SK-N-MC (cell line): ENCODE results near the gene SLC13A4.

Experiments used
- DNase-seq: peaks from one replicate; pipeline ENCODE4 v3.0.0-alpha.2; 2011; ENCODE audit warnings: low read depth, low spot score
- H3K27ac ChIP-seq: fragments of 200-600 bp; sonication (generic); 2 replicates; pipeline ENCODE4 v1.5.1; 2016; ENCODE audit warnings: mixed run types
- H3K36me3 ChIP-seq: fragments of 200-600 bp; sonication (generic); 2 replicates; pipeline ENCODE4 v1.6.1; 2017; ENCODE audit warnings: antibody characterized with exemption, low read length, mixed read lengths; ENCODE audit not compliant: insufficient read depth
- H3K4me3 ChIP-seq: fragments of 200-600 bp; sonication (generic); 2 replicates; pipeline ENCODE4 v1.5.1; 2016
- H3K9ac ChIP-seq: fragments of 200-600 bp; sonication (generic); 2 replicates; pipeline ENCODE4 v1.8.0; 2017; ENCODE audit warnings: mixed run types, mixed read lengths; ENCODE audit not compliant: insufficient read length
- H3K9me3 ChIP-seq: fragments of 200-600 bp; sonication (generic); 2 replicates; pipeline ENCODE4 v1.6.1; 2017; ENCODE audit warnings: low read depth, mild to moderate bottlenecking, antibody characterized with exemption, low read length, moderate library complexity, mixed read lengths
- EZH2 ChIP-seq: fragments of 200-600 bp; sonication (generic); IDR thresholded peaks from one replicate; pipeline ENCODE4 v1.6.1; 2017; ENCODE audit warnings: antibody characterized with exemption
- FOXP2 ChIP-seq: optimal IDR thresholded peaks from 2 replicates; pipeline ENCODE3; 2011; ENCODE audit warnings: mild to moderate bottlenecking, moderate library complexity; ENCODE audit not compliant: insufficient read depth; ENCODE audit errors: extremely low read length, control extremely low read depth
- POLR2AphosphoS5 ChIP-seq: IDR thresholded peaks from 2 replicates; pipeline ENCODE4 v1.6.1; 2012; ENCODE audit warnings: mild to moderate bottlenecking, low read depth, low read length, borderline replicate concordance

The SLC13A4 gene

GRCh38 chr7:135757719-135758411 is 29.9 kb upstream of the SLC13A4 start:
- no peak for TF ChIP-seq EZH2
- TF ChIP-seq POLR2AphosphoS5 = no peak
- TF ChIP-seq FOXP2 = no peak
- peak overlapping the region; percentile 9 for H3K4me3 ChIP-seq
- no peaks in the 10 kb centered on the region for H3K36me3 ChIP-seq
- peak overlapping the region; percentile 61 for H3K27ac ChIP-seq
- no peaks in the 10 kb centered on the region for H3K9me3 ChIP-seq
- DNase-seq = no peak
- peak overlapping the region; percentile 15 for H3K9ac ChIP-seq

GRCh38 chr7:135756191-135756590 is 28.2 kb upstream of the SLC13A4 start:
- H3K27ac ChIP-seq = no peak overlapping the region
- H3K9ac ChIP-seq = no peak overlapping the region
- TF ChIP-seq EZH2 (no peak), FOXP2 (no peak), POLR2AphosphoS5 (no peak)
- no peaks in the 10 kb centered on the region for H3K36me3 ChIP-seq
- no peak for DNase-seq
- H3K4me3 ChIP-seq = no peak overlapping the region
- no peaks in the 10 kb centered on the region for H3K9me3 ChIP-seq

GRCh38 chr7:135755351-135755753 is 27.4 kb upstream of the SLC13A4 start:
- no peak overlapping the region for H3K4me3 ChIP-seq
- no peak overlapping the region for H3K9ac ChIP-seq
- H3K36me3 ChIP-seq = no peaks in the 10 kb centered on the region
- DNase-seq = no peak
- H3K27ac ChIP-seq = no peak overlapping the region
- TF ChIP-seq POLR2AphosphoS5 (no peak), EZH2 (no peak), FOXP2 (no peak)
- H3K9me3 ChIP-seq = no peaks in the 10 kb centered on the region

DNA sequence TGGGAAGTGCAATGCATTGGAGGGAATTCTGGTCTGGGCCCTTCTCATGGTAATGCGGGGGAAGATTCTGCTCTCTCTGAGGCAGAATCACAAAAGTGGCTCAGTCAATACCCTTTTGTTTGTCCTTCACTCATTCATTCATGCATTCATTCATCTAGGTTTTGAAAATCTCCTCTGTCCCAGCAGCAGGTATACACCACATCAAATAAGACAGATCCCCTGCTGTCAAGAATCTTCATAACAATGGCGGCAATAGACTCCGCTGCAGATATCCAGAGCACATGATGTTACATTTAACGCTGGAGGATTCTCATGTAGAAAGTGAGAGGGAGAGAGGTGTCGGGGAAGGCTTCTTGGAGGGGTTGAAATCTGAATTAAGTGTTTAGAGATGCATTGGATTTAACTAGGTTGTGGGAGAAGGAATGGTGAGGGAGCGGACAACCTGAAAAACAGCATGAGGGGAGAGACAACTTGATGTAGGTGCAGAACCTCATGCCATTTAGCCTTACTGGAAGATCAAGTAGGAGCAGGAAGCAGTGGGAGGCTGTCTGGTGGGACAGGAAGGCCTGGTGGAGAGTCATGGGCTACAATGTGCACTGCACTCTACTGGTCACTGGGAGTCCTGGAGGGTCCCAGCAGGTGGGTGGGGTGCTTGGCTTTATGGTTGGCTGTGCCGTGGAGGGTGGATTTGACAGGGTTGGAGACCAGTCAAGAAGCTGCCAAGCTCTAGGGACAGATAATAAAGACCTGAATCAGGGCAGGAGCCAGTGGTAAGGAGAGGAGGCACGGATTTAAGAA is 25.8 kb upstream of the SLC13A4 start:
- no peak for DNase-seq
- H3K27ac ChIP-seq = no peak overlapping the region
- H3K9me3 ChIP-seq = no peaks in the 10 kb centered on the region
- no peak overlapping the region for H3K9ac ChIP-seq
- TF ChIP-seq EZH2 (no peak), POLR2AphosphoS5 (no peak), FOXP2 (no peak)
- no peak overlapping the region for H3K4me3 ChIP-seq
- no peaks in the 10 kb centered on the region for H3K36me3 ChIP-seq

DNA sequence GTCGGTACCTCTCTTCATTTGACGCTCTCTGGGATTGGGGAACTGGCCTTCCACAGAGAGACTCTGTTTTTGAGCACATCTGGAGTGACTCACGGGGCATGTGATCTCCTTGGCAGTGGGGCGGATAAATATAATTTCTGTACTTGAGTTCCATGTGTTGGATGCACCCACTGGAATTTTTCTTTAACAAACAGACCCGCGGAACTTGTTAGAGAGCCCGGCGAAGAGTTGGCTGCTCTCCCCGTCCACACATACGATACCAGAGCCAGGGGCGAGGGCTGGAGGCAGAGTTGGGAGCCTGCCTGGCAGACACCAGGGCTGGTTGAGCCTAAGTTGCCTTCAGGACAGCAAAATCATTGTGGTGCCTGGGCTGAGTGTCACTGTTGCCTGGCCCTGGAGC is 20.8 kb upstream of the SLC13A4 start, which contains the start of gene FAM180A:
FAM180A (minus strand) TSS at position 44 of the 400 bp plus-strand sequence. CDS start 233 bp downstream, outside the sequence.
- Histone ChIP-seq H3K4me3 (no peak within 1 kb of the TSS), H3K9ac (no peak within 1 kb of the TSS), H3K36me3 (no peaks in the 10 kb centered on the region), H3K27ac (no peak within 1 kb of the TSS), H3K9me3 (no peaks in the 10 kb centered on the region)
- TF ChIP-seq POLR2AphosphoS5 (no peak), EZH2 (no peak), FOXP2 (no peak)
- no peak for DNase-seq

- TF ChIP-seq FOXP2 = no peak
- no peak for TF ChIP-seq POLR2AphosphoS5
- Histone ChIP-seq H3K9me3 (no peaks in the 10 kb centered on the region), H3K36me3 (no peaks in the 10 kb centered on the region), H3K27ac (no peak overlapping the region), H3K9ac (no peak overlapping the region), H3K4me3 (no peak overlapping the region)
- DNase-seq = no peak
Observed at GRCh38 chr7:135747366-135747765, 19.4 kb upstream of the SLC13A4 start.

DNA sequence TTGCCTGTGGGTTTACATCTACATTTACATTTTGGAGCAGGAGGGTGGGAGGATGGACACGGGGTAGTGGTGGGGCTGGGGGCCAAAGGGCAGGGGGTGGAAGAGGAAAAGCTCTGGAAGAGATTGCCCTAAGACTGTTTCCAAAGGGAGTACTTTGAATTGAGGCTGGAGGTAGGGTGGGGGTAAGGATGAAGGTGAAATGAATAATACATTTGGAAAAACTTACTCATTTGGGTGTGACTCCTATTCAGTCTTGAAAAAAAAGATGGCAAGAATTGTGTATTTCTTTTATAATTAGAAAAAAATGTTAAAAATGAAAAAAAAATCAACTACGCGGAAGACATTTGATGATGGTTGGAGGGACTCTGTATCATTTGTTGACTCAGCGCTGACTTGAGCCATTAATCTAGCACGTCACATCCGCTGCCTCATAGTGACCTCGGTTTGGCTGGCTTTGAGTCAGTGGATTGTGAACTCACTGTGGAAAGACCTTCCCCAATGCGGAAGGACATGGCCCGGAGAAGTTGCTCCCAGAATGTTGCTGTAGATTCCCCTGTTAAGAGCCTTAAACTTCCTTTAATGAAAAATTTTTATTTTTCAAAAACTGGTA is 17.8 kb upstream of the SLC13A4 start:
- H3K9me3 ChIP-seq = no peaks in the 10 kb centered on the region
- no peaks in the 10 kb centered on the region for H3K36me3 ChIP-seq
- TF ChIP-seq FOXP2 = no peak
- TF ChIP-seq EZH2 = no peak
- no peak for TF ChIP-seq POLR2AphosphoS5
- no peak overlapping the region for H3K27ac ChIP-seq
- no peak for DNase-seq
- no peak overlapping the region for H3K9ac ChIP-seq
- H3K4me3 ChIP-seq = no peak overlapping the region

DNA sequence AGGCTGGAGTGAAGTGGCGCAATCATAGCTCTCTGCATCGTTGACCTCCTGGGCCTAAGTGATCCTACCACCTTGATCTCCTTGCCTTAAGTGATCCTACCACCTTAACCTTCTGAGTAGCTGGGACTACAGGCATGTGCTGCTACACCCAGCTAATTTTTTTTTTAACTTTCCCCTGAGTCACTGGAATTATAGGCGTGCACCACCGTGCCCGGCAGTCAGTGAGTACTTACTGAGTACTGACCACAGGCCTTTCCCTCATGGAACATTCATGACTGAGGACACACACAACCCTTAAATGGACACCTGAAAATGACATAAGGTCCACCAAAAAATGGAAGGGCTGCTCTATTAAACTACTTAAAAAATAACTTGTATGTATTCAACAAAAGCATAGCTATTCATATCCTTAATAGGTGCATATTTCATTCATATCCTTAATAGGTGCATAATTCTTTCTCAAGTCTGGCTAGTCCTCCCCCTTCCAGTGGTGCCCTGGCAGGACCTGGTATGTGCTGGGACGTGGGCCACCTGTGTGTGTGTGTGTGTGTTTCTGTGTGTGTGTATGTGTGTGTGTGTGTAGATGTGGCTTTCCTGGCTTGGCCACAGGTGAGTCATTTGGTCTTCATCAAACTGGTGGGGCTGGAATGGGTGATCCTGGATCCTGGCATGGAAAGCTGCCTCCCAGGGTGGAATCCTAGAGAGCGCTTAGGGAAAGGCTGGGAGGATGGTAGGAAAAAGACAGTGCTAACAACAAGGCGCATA is 17.1 kb upstream of the SLC13A4 start:
- no peak overlapping the region for H3K4me3 ChIP-seq
- DNase-seq = no peak
- H3K9me3 ChIP-seq = no peaks in the 10 kb centered on the region
- no peaks in the 10 kb centered on the region for H3K36me3 ChIP-seq
- H3K27ac ChIP-seq = no peak overlapping the region
- no peak overlapping the region for H3K9ac ChIP-seq
- TF ChIP-seq FOXP2 = no peak
- no peak for TF ChIP-seq POLR2AphosphoS5
